NCI-H526 treated with DMSO at 0.1 percent for 48 hours (cell line): Measurements from ENCODE around the gene PI4KA.

Source experiments
- DNase-seq: peaks from one replicate; lab custom pipeline; 2025; lab: John Stamatoyannopoulos, UW

The PI4KA gene

DNA sequence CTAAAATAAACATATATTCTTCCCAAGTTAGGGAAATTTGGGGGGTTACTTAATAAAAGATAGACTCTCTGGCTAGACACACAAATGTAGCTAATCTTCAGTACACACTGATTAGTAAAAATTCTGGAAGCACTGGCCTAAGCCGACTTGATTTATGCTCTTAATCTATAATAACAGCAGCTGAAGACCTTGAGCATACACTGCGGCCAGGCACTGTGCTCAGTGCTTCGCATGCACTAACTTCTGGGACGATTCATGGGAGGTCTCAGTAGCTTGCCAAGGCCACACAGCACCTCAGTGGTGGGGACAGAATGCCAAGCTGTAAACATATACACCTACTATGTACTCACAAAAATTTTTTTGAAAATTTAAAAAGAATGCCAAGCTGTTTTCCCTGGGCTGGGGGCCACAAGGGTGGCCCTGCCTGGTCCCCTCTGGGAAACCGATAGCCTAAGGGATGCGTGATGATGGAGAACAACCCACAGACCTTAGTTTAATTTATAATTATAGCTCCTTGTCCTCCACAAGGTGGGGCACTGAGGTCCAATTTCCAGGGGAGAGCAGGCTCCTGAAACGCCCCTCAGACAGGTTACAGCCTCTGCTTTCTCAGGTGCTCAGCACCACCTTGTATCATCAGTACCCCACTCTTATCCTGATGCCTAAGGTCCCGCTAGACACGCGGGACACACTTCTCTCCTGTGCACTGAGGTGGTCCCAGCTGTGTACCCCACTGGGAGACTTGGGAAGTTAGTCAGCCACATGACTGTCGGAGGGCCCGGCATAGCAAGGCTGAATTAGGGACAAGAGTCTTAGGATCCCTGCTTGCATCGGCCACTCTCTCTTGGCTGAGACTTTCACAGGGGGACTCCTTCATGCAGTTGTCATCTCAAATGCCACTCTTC is 64.6 kb downstream of the PI4KA start:
- no peak for DNase-seq

DNA sequence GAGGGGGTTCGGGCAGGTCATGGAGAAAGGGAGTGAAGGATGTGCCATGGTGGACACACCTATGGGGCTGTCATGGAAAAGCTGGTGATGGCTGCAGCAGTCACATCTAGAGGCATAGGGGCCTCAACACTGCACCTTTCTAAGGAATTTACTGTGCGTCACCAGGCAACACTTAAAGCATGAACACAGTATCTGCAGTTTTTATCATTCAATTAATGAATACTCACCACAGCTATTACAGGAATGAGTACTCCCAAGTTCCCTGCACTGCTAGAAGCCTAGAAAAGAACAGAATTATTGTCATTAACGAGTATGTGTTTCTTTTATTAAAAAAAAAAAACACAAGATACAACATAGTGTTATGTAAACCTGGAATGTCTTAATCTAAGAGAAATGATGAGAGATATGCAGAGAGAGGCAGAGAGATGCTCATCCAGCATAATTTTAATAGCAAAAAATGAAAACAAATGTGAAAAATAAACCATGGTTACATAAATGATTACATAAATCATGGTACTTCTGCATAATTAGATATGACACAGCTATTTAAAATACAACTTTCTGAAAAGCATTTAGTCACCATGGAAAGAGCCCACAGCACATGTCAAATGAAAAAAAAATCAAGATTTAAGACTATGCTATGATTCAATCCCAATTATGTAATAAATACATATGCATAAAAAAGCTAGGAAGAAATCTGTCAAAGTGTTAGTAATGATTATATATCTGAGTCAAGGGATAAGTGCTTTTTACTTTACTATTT is 65.5 kb downstream of the PI4KA start:
- DNase-seq = no peak

DNA sequence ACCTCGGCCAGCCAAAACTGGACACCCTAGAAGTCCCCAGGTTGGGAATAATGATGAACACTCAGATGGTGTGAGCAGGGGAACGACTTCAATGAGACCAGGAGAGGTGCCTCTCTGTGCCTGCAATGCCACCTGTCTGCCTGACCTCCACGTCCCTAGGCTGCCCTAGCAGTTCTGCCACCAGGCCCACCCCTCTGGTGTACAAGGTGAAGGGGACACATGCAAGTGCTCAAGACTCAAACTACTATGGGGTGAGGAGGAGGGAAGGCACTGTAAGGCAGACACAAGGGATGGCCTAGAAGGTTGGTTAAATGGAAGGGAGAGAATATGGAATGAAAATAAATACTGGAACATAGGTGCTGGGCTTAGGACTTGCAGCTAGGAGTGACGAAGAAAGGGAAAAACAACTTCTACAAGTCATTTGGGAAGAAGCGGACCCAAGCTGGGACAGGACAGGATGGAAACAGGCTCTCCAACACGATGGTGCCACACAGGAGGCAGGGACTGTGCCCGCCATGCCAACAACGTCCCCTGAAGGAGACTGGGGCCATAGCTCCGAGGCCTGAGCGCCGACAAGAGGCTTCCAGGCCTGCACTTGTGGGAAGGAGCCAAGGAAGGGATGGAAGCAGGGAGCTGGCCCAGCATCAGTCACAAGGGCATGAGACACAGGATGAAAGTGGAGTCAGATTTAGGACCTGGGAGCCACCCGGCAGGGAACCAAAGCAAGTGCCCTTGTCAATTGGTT is 66.2 kb downstream of the PI4KA start:
- no peak for DNase-seq

DNA sequence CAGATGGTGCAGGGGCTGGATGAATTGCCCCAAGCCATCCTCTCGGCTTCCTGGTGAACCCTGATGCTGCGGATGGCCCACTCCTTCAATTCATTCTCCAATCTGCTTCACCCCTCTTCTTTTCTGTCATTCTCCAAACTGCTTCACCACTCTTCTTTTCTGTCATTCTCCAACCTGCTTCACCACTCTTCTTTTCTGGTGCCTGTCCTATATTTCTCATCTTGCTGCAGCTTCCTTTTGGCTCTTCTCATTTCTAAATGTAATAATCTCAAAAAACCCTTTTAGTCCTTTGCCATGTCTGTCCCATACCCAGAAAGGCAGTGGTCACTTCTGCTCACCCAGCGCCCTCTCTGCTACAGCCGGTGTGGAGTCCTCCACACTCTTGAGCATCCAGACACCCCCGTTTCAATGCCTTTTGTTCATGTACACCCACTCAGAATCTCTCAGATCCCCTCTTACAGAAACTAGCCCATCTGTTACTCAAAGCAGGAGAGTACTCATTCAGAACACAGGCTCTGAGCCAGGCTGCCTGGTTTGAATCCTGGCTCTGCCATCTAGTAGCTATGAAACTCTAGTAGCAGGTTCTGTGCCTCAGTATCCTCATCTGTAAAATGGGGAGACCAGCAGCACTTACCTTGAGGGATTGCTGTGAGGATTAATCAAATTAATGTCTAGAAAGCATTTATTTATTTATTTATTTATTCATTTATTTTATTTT is 69.8 kb downstream of the PI4KA start:
- no peak for DNase-seq

DNA sequence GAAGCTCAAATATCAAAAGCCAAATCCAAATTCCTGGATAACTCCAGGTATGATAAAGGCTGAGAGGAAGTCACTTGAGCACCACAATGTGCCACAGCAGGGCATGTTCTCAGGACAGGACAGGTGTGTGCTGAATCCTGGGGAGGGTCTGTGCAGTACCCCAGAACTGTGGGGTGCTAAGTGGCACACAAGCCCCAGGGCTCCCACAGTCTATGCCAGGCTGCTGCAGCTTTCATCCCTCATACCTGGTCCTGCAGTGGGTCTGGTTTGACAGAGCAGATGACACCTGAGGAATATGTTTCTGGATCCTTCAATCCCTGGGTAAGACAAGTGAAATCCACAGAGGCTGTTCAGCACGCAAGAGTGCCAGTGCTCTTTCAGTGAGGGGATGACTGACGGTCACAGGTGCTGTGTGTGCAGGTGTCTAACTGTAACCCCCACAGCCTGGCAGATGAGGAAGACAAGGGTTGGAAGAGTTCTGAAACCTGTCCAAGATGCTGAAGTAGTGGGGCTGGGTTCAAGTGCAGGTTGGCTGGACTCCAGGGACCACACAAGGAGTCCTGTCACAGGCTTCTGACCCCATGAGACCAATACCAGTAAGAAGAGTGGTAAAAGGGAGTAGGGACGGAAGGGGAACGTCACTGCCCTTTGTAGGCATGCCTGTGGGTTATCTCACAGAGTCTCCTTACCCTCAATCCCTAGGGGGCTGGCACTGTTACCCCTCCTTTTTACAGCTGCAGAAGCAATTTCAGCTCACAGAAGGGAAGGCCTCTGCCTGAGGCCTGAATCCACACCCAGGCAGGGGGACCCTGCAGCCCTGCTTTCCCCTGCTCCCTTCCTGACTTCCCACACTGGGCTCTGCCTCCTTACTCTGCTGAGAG is 70.6 kb downstream of the PI4KA start:
- no peak for DNase-seq

DNA sequence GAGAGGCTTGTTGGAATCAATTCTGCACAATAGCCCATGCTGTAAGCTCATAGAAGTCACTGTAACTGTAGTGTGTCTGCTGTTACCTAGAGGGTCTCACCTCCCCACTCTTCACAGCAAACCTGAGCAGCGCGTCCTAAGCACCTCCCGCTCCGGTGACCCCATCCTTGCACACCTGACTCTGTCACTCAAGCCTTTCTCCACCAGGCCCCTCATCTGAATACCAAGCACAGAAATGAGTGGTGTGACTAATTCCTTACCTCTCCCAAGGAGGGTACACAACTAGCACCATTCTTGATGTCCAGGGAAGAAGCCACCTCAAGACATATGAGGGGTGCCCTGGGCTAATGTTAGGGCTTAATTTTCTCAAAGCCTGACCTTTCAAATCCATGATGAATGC is 71.4 kb downstream of the PI4KA start:
- DNase-seq = no peak

DNA sequence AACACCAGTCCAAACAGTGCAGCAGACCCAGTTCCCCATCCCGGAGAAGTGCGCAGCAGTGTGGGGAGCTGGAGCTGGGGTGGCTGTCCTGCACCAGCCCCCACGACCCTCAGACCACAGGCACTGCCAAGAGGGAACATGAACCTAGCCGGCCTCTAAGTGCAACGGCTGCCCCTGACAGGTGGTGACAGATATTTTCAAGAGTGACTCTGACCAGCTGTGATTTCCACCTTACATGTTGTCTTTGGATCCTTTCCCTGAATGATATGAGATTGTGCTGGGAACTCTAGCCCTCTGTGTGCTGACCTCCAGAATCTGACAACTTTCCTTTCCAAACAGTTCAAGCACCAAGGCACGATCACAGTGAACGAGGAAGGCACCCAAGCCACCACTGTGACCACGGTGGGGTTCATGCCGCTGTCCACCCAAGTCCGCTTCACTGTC is 72.1 kb downstream of the PI4KA start:
- DNase-seq = no peak

DNA sequence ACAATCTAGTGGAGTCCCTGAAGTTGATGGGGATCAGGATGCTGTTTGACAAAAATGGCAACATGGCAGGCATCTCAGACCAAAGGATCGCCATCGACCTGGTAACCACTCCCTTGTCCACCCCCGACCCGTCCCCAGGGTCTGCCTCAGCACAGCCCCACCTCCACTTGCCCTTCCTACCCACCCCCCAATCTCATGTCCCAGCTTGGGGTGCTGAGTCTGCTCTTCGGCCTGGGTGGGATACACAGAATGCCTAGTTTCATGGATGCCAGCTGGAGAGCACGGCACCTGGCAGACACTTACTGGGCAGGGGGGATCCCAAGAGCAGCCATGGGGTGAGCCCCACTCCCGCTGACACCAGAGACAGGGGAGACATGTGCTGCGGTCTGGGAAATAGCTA is 72.6 kb downstream of the PI4KA start:
- DNase-seq = no peak

DNA sequence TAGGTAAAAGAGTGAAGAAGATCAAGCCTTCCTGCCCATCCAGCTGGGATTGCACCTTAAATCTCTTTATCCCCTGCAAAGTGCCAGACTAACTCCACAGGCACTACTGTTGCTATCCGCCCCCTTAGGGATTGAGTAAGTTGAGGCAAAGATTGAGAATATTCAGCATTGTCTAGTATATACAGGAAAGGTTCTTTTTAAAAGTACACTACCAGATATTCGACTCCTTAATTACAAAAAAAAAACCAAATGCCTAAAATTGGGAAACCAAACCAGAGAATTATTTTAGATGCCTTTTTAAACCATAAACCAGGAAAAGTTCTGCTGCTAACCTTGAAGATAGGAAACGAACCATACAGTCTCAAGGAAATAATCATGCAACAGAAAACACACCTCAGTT is 73.2 kb downstream of the PI4KA start:
- no peak for DNase-seq

DNA sequence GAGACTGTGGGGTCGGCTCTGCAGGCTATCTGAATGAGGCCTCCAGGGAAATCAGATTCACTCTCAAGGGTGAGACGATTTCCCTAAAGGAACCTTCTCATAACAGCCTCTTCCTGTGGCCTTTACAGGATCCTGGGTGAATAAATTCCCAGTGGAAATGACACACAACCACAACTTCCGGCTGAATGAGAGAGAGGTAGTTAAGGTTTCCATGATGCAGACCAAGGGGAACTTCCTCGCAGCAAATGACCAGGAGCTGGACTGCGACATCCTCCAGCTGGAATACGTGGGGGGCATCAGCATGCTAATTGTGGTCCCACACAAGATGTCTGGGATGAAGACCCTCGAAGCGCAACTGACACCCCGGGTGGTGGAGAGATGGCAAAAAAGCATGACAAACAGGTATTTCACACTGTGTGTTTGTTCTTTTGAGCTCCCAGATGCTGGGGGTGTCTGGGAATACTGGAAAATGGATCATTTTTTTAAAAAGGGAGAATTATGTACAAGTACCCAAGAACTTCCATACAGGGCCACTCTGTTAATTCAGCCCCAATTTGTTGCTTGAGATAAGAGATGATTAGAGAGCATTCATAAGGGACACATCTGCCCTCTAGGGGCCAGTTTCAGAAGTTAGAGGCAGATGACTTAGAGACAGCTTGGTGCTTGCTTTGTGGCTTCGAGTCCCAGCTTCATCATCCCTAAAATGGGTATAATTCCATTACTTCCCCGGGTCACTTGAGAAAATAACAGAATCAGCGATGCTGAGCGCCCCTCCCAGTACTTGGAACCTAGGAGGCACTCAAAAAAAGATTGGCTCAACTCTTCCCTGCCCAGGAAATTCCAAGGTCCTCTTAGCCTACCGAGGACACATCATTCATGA is 74.5 kb downstream of the PI4KA start:
- DNase-seq = peak; percentile 13

DNA sequence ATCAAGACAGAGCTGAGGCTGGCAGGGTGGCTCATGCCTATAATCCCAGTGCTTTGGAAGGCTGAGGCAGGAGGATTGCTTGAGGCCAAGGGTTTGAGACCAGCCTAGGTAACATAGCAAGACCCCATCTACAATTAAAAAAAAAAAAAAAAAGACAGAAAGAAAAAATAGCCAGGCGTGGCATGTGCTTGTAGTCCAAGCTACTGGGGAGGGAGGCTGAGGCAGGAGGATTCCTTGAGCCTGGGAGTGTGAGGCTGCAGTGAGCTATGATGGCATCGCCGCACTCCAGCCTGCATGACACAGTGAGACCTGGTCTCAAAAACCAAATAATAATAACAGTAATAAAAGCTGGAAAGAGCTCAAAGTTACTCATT is 75.3 kb downstream of the PI4KA start:
- no peak for DNase-seq

DNA sequence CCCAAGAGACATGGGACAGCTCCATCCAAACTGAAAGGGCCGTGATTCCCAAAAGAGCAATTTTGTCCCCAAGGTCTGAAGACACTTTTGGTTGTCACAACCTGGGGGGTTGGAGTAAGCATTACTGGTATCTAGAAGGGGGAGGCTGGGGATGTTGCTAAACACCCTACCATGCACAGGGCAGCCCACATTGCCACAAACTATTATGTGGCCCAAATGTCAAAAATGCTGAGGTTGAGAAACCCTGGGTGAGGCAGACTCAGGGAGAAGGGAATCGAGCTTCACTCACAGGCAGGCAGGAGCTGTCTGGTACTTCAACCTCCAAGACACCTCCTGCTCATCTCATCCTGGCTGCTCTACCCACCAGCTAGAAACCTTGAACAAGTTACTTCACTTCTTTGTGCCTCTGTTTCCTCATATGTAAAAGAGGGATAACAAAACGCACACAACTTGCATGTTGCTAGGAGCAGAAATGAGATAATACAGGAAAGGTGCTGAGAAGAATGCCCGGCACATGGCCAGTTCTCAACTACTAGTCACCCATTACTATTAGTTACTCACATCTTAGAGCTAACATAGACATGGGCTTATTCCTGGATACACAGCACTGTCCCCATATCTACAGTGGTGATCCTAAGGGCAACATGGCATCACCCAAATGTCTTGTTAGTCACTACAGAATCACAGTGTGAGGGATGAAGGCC is 75.9 kb downstream of the PI4KA start:
- no peak for DNase-seq

DNA sequence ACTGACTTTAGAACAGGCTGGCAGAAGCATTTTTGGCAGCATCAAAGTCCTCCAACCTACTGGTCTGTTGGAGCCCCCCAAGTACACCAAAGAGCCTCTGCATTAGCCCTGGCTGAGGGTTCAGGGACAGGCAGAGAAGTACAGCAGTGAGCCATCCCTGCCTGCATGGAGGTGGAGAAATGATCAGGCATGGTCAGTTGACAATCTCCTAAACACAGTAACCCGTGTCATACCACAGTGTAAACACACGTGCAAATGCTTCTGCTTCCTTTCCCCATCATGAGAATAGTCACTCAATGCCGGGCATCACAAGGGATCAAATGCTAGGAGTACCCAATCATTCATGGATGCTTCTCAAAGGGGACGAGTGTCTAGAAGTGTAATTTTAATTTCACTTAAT is 76.5 kb downstream of the PI4KA start:
- DNase-seq = no peak

DNA sequence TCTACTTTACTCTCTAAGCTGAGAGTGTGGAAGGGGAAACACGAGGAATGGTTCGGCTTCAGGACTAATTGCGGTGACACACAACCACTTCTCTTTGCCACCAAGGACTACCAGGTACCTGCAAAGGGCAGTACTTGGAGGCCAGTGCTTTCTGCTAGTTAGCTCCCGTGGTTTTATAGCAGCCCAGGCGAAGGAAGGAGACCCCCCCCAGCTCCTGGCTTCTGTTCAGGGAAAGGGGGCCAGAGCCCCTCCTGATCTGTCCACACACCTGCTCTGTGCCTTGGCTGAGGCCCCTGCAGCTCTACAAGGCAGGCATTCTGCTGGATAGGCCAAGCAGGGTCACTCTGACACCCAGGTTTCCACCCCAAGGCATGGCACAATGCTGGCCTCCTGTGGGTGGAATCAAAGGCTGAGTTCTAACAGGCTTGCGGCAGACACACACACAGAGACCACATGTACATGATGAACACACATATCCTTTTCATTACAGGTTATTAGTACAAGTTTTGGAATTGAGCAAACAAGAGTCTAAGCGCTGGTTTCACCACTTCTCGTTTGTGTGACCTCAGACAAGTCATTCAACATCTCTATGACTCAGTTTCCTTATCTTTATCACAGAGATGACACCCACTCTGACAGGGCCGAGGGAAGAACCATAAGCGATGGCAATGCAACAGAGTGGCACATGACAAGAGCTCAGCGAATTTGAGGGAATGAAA is 77.2 kb downstream of the PI4KA start:
- no peak for DNase-seq

DNA sequence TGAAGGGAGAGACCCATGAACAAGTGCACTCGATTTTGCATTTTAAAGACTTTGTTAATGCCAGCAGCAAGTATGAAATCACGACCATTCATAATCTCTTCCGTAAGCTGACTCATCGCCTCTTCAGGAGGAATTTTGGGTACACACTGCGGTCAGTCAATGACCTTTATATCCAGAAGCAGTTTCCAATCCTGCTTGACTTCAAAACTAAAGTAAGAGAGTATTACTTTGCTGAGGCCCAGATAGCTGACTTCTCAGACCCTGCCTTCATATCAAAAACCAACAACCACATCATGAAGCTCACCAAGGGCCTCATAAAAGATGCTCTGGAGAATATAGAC is 78.8 kb downstream of the PI4KA start:
- DNase-seq = no peak

DNA sequence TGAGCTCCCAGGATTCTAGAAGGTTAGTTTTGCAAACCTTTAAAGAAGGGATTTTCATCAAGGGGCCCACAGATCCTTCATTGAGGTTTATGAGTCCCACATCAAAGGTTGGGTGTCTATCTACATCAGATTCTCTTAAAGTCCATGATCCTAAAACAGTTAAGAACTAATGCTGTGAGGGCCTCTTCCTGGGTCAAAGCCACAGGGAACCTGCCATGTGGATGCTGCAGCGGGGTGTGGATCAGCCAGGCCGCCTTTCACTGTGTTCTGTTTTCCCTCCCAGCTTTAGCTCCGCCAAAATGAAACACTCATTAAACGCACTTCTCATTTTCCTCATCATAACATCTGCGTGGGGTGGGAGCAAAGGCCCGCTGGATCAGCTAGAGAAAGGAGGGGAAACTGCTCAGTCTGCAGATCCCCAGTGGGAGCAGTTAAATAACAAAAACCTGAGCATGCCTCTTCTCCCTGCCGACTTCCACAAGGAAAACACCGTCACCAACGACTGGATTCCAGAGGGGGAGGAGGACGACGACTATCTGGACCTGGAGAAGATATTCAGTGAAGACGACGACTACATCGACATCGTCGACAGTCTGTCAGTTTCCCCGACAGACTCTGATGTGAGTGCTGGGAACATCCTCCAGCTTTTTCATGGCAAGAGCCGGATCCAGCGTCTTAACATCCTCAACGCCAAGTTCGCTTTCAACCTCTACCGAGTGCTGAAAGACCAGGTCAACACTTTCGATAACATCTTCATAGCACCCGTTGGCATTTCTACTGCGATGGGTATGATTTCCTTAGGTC is 79.4 kb downstream of the PI4KA start:
- no peak for DNase-seq

DNA sequence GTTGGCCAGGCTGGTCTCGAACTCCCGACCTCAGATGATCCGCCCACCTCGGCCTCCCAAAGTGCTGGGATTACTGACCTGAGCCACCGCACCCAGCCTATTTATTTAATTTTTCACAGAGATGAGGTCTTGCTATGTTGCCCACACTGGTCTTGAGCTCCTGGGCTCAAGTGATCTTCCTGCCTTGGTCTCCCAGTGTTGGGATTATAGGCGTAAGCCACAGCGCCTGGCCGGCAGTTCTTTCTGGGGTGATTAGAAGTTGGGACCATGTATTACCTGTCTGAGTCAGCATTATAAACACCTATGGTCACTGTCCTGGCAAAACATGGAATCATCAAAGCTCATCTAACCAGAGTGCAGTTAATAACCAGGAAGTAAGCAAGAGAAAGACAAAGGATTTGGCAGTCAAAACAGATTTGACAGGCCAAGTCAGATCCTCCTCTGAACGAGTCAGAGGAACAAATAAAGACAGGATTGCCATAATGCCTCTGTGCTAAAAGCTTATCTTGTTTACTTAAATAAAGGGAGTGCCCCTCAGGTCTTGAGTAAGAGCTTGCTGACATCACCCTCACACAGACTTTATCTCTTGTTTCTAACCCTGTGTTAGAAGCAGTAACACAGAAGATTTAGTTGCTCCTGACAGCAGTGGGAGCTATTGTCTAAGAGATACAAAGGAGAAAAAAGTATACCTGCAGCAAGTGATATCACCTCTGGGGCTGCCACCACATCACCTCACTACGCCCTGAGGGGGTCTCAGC is 81.0 kb downstream of the PI4KA start:
- peak; percentile 9 for DNase-seq
